Germinal center (tissue), 1 donor: ENCODE measurements around the gene TPM2.
"Not testable (repeated sequence)": the region's sequence is repeated elsewhere in the genome, so short reads cannot be mapped to it uniquely, and the experiment has no call there.

ENCODE experiments used
- DNase-seq: peaks from one replicate; pipeline ENCODE4 v3.0.0; 2012; ENCODE audit warnings: mixed read lengths, low spot score

Gene TPM2

GRCh38 chr9:35656348-35656747, 33.4 kb downstream of the TPM2 start:
- DNase-seq: no peak

DNA sequence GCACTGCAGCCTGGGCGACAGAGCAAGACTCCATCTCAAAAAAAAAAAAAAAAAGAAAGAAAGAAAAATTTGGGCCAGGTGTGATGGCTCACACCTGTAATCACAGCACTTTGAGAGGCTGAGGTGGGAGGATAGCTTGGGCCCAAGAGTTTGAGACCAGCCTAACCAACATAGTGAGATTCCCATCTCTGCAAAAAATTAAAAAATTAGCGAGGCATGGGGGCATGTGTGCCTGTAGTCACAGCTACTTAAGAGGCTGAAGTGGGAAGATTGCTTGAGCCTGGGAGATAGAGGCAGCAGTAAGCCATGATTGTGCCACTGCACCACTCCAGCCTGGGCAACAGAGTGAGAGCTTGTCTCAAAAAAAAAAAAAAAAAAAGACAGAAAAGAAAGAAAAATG, 36.1 kb downstream of the TPM2 start:
- no peak for DNase-seq

DNA sequence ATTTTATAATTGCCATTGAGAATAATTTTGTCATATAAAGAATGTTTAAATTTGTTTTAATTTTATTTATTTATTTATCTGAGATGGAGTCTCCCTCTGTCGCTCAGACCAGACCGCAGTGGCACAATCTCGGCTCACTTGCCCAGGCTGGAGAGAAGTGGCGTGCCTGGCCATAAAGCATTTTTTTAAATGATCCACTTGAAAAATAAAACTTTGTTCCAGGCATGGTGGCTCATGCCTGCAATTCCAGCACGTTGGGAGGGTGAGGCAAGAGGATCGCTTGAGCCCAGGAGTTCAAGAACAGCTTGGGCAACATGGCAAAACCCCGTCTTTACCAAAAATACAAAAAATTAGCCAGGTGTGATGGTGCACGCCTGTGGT, 36.9 kb downstream of the TPM2 start:
- no peak for DNase-seq

- no peak for DNase-seq
Measured at GRCh38 chr9:35651956-35652828, 37.5 kb downstream of the TPM2 start.

GRCh38 chr9:35650341-35651158, 39.2 kb downstream of the TPM2 start, which contains the start of gene SIT1:
Gene SIT1 (minus strand): TSS chr9:35650931. CDS start chr9:35650853, 78 bp downstream.
- peak; percentile 50 for DNase-seq

GRCh38 chr9:35649431-35650340, 40.0 kb downstream of the TPM2 start:
- peak; percentile 61 for DNase-seq

DNA sequence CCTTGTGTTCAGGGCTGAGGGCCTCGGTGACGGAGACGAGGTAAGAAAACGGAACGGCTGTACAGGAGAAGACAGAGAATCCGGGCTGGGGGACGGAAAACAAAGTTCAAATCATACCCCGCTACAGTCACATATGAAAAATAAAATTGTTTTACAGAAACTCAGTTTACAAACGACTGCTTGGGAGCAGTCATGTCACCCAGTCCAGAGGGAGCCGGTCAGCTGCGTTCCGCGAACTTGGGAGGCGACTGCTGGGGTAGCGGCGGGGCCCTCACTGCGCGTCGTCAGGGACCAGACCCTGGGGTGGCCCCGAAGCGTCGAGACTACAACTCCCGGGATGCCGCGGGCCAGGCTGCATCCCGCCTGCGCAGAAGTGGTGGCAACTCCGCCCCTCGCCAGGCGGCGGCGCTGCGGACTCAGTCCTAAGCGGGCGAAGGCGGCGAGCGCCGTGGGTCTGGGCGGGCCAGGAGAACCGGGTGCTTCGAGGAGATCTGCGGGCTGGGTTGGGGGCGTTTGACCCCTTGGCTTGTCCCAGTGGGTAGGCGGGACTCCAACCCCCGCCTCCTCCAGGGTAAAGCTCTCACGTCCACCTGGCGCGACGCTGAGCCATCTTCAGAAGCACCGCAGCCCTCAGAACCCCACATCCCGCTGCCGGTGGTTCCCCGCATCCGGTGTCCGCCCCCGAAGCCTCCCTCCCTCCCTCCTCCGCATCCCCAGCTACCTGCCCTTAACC, 43.0 kb downstream of the TPM2 start:
- DNase-seq: peak; percentile 93

- DNase-seq: no peak
Measured at GRCh38 chr9:35646153-35646532, 43.6 kb downstream of the TPM2 start.

DNA sequence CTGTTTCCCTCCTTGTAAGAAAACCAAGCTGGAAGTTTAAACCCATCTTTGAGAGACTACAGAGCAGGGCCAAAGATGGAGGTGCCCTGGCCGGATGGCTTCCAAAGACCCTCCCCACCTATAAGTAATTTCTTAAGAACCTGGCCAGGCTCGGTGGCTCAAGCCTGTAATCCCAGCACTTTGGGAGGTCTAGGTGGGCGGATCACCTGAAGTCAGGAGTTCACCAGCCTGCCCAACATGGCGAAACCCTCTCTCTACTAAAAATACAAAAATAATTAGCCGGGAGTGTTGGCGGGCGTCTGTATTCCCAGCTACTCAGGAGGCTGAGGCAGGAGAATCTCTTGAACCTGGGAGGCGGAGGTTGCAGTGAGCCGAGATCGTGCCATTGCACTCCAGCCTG, 44.0 kb downstream of the TPM2 start:
- not testable (repeated sequence) for DNase-seq

GRCh38 chr9:35643046-35643445, 46.7 kb downstream of the TPM2 start:
- DNase-seq: no peak

- DNase-seq: not testable (repeated sequence)
Measured at GRCh38 chr9:35641478-35641877, 48.2 kb downstream of the TPM2 start.

GRCh38 chr9:35640431-35640830, 49.3 kb downstream of the TPM2 start:
- DNase-seq: not testable (repeated sequence)

DNA sequence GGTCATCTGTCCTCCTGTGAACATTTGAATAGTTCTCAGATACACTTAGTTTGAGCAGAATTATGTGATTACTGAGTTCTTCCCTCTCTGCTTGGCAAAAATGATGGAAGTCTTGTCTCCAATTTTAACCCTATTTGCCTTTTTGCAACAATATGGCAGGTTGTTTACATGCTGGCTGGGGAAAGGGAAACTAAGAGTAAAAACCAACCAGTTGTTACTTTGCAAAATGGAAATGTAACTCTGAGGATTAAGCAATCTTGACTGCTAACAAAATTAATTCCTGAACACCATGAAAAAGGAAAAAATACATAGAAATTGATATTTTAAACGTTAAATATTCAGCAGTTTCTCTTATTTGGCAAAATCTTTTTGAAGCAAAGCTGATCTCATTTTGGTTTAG, 50.1 kb downstream of the TPM2 start:
- DNase-seq: no peak

GRCh38 chr9:35639225-35639624, 50.5 kb downstream of the TPM2 start:
- DNase-seq: not testable (repeated sequence)

DNA sequence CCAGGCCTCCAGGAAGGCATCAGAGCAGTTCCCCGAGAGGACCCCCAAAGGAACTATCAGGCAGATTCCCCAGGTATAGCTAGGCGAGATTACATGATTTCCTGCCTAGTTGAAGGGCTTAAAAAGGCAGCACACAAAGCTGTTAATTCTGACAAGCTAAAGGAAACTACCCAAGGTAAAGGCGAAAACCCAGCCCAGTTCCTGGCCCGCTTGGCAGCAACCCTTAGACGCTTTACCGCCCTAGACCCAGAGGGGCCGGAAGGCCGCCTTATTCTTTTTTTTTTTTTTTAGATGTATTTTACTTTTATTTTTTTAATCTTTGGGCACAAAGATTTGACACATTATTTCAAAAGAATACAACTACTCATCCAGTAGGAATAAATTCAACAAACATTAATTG, 51.0 kb downstream of the TPM2 start:
- DNase-seq: not testable (repeated sequence)

DNA sequence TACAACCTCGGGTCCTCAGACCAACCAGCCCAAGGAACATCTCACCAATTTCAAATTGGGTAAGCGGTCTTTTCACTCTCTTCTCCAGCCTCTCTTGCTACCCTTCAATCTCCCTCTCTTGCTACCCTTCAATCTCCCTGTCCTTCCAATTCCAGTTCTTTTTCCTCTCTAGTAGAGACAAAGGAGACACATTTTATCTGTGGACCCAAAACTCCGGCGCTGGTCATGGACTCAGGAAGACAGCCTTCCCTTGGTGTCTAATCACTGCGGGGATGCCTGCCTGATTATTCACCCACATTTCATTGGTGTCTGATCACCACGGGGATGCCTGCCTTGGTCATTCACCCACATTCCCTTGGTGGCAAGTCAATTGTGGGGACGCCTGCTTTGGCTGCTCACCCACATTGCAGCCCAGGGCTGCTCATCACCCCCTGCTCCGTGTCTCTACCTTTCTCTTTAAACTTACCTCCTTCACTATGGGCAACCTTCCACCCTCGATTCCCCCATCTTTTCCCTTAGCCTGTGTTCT, 52.2 kb downstream of the TPM2 start:
- not testable (repeated sequence) for DNase-seq

GRCh38 chr9:35636877-35637246, 52.9 kb downstream of the TPM2 start:
- DNase-seq: not testable (repeated sequence)

DNA sequence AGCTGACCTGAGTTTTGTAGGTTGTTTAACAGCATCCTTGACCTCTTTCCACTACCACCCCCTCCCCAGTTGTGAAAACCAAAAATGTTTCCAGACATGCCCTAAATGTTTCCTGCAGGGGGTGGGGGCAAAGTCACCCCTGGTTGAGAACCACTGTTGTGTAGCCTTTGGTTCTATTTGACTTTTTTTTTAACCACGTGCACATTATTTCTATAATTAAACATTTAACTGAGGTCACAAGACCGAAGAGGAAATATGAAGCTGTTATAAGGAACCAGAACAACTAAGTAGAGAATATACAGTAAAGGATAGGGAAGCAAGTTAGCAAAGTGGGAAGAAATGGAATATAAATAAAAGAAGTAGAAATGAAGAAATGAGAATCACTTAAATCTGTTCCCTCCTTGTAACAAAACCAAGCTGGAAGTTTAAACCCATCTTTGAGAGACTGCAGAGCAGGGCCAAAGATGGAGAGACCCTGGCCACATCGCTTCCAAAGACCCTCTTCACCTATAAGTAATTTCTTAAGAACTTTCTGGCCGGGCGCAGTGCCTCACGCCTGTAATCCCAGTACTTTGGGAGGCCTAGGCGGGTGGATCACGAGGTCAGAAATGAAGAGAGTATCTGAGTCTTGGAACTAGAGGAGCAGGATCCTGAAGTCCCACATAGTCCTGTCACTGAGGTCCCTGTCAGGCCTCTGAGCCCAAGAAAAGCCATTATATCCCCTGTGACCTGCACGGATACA, 53.4 kb downstream of the TPM2 start:
- DNase-seq: no peak

- DNase-seq: no peak
Measured at GRCh38 chr9:35635730-35636129, 54.0 kb downstream of the TPM2 start.
